HG03280 (cell line): ENCODE results near the gene MFN2.
"Not testable (repeated sequence)": the region's sequence is repeated elsewhere in the genome, so short reads cannot be mapped to it uniquely, and the experiment has no call there.

Experiments used
- ATAC-seq: cut with Tn5 transposase; IDR thresholded peaks from one replicate; pipeline ENCODE4 v1.9.1; 2021; ENCODE audit warnings: mild to moderate bottlenecking, moderate library complexity; ENCODE audit not compliant: unreplicated experiment

The MFN2 gene

DNA sequence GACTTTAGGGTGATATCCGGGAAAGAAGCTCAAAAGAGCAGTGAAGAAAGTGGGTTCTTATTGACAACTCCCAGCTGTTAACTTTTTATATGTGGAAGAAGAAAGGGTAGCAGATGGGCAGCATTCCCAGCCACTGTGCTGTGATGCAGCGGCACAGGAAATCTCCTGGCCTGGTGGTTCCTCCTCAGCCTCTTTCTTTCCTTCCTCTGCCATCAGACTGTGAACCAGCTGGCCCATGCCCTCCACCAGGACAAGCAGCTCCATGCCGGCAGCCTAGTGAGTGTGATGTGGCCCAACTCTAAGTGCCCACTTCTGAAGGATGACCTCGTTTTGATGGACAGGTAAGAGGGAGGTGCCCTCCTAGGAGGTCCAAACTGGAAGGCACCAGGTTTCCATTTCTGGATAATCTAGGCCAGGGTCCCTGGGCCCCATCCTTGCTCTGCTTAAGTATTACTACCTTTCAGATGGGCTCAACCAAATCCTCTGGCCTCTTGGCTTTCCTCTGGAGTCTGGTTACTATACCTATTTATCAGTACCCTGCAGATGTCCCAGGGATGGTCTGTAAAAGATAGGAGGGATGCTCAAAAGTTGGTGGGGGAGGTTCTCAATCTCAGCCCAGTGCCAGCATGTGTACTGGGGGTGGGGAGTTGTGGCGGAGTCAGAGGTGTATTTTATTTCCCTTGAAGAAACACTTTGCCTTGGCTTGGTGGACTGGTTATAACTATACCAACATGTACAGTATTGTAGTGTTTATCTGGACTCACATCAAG, 17.0 kb downstream of the MFN2 start:
- no peak for ATAC-seq

DNA sequence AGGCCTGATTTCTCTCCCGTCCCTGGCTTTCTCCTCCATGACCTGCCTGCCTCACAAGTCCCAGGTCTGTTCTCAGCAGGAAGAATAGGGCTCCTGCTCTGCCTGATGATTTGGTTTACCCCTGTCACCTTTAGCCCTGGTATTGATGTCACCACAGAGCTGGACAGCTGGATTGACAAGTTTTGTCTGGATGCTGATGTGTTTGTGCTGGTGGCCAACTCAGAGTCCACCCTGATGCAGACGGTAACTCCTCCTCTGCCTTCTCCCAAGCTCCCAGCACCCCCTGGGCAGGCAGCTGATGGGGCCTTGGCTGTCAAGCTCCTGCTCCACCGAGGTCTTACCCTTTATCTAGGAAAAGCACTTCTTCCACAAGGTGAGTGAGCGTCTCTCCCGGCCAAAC, 18.4 kb downstream of the MFN2 start:
- ATAC-seq, result no peak

DNA sequence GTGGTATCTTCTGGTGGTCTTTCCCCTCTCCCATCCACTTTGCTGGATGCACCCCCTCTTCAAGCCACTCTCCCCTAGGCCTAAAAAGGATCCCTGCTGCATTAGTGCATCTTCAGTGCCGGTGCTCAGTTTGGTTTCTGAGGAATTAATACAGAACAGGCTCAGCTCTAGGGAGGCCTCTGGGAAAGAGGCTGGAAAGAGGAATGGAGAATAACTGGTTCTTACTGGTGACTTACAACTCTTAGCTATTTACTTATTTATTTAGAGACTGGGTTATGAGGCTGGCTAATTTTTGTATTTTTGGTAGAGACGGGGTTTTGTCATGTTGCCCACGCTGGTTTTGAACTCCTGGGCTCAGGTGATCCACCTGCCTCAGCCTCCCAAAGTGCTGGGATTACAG, 19.0 kb downstream of the MFN2 start:
- ATAC-seq, result no peak

- ATAC-seq, result no peak
Observed at GRCh38 chr1:12001249-12001917, 21.1 kb downstream of the MFN2 start.

DNA sequence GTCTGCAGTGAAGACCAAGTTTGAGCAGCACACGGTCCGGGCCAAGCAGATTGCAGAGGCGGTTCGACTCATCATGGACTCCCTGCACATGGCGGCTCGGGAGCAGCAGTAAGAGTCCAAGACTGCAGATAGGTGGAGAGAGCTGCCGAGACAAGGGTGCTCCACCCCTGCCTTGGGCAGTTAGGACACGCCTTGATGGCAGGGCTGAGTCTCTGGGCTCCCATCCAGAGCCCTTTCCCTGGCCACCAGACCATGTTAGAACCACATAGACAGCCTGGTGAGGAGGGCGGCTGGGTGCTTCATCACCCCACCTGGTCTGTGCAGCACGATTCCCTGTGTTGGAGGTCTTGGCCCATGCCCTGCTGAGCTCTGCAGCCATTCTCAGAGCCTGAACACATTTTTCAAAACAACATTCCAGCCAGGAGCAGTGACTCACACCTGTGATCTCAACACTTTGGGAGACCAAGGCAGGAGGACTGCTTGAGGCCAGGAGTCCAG, 21.8 kb downstream of the MFN2 start:
- ATAC-seq, result no peak

GRCh38 chr1:12003762-12004161, 23.5 kb downstream of the MFN2 start:
- ATAC-seq, result no peak

- ATAC-seq, result no peak
Observed at GRCh38 chr1:12005488-12006166, 25.4 kb downstream of the MFN2 start.

DNA sequence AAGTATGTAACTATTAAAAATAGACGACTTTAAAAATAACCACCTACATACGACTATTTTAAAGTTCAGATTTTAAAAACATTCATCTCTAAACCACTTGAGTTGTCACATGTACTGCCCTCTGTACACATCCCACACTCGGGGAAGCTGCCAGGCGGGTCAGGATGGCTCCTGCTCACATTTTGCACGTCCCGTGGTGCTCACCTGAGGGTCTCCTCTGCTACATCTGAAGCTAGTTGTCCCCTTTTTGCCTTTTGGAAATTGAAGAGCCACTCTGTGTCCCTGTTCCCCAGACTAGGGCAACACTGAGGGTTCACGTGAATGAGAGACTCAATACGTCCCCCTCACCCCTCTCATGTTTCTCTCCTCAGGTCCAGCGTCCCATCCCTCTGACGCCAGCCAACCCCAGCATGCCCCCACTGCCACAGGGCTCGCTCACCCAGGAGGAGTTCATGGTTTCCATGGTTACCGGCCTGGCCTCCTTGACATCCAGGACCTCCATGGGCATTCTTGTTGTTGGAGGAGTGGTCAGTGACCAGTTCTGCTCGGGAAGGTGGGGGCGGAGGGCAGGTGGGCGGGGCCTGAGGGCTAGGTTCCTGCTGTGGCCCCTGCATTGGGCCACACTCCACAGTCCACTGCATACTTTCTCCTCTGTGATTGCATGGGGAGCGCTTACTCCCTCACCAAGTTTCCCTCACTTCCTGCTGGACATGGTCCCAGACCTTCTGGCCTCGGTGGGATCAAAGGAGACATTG, 26.1 kb downstream of the MFN2 start:
- no peak for ATAC-seq

DNA sequence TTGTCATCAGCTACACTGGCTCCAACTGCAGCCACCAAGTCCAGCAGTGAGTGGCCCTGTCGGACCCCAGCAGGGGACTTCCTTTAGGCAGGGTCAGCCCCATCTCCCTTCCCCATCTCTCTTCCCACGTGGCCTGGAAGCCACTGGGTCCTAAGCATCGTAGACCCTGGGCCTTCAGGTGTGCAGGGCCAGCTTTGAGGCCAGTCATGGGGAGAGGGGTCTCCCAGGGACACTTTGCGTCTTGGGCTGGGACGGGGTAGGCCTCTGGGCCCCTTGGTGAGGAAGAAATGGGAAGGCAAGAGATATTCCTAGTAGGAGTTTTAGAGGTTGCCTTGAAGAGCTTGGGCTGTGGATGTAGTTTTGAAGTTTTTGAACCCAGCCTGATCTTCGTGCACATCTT, 27.0 kb downstream of the MFN2 start:
- ATAC-seq, result no peak

DNA sequence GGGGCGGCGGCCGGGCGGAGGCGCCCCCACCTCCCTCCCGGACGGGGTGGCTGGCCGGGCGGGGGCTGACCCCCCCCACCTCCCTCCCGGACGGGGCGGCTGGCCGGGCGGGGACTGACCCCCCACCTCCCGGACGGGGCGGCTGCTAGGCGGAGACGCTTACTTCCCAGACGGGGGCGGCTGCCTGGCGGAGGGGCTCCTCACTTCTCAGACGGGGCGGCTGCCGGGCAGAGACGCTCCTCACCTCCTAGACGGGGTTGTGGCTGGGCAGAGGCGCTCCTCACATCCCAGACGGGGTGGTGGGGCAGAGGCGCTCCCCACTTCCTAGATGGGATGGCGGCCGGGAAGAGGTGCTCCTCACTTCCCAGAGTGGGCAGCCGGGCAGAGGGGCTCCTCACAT, 28.1 kb downstream of the MFN2 start:
- not testable (repeated sequence) for ATAC-seq

- ATAC-seq, result no peak
Observed at GRCh38 chr1:12009318-12009947, 29.2 kb downstream of the MFN2 start.

GRCh38 chr1:12010746-12011570, 30.7 kb downstream of the MFN2 start:
- no peak for ATAC-seq

GRCh38 chr1:12011998-12012397, 31.8 kb downstream of the MFN2 start:
- no peak for ATAC-seq

DNA sequence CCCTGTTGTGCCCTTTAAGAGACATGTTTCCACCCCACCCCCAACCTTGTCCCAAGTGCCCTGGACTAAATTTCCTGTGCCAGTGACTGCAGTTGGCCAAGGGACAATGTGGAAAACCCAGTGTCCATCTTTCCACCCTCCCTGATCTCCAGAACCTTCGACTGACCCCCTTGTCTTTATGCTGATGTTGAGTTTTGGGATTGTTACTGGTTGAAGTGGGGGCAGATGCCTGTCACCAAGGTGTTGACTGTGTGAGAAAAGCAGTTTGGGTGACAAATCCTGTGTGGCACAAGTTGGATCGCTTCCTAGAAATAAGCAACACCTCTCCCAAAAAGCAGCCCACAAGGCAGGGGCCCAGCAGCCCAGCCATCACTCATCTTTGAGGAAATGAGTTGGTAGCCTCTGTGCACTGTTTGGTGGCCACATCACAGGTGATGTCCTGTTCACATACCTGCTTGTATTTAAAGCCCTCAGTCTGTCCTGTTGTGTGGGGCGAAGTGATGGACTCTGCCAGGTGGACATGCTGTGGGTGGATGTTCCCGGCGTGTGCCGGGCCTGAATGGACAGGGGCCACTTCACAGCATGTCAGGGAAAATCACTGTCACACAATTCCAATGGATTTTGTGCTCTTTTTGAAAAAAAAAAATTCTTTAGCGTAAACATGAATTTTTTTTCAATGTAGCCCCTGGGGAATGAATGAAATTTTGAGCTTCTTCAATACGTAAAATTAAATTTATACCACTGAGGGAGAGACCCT, 32.5 kb downstream of the MFN2 start:
- no peak for ATAC-seq

DNA sequence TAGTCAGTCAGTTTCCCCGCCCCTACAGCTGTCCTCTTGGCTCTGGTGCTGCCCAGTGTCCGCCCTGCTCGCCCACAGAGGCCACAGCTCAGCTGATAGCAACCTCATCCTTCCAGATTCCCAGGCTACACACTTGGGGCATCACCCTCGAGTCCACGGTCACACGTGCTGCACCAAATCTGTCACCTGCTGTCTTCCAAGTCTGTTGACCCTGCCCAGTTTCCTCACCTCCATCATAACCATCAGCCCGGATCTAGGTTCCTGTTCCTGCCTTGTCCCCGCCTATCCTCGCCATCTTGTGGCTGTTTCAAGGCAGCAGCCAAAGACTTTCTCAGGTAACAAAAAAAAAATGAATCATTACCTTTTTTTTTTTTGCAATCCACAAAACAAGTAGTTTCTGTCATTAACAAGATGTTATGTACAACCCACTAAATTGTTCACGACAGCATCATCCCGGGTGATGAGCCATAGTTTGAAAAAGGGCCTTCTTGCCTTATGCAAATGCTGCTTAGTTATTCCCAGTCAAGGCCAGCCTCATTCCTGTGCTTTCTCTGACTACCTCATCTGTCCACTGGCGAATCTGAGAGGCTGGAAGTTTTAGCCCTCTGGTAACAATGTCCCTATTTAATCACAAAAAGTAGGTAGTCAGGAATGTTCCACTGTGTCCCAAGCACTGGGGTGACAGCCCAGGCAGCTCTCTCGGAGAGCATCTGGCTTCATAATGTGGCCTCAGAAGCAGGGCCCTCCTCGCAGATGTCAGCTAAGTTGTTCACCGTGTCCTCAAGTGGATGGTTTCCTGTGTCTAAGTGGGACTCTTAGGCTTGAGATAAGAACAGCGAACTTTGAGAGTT, 34.1 kb downstream of the MFN2 start:
- ATAC-seq, result no peak

GRCh38 chr1:12015001-12015491, 34.8 kb downstream of the MFN2 start:
- ATAC-seq, result no peak

DNA sequence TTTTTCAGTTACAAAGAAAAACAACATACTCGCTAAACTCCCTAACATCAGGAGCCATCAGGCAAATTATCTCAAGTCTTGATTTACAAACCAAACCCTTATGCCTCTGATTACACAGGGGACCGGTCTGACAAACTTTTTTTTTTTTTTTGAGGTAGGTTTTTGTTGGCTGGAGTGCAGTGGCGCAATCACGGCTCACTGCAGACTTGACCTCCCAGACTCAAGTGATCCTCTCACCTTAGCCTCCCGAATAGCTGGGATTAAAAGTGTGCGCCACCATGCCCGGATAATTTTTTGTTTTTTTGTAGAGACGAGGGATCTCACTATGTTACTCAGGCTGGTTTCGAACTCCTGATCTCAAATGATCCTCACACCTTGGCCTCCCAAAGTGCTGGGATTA, 35.3 kb downstream of the MFN2 start:
- ATAC-seq, result no peak

DNA sequence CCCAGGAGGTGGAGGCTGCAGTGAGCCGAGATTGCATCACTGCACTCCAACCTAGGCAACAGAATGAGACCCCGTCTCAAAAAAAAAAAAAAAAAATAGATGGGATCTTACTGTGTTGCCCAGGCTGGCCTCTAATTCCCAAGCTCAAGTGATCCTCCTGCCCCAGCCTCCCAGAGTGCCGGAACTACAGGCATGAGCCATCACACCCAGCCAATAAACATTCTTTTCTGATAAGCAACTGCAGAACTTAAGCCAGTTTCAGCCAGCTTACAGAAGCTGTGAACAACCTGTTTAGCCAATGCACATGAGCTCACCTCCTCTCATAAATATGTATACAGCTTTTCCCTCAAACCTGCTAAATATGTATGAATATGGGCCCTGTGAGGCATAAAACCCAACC, 35.9 kb downstream of the MFN2 start:
- ATAC-seq, result no peak
